ENCODE measurements around the gene MAN2A1.

GRCh38 chr5:109863752-109864151, 174.0 kb downstream of the MAN2A1 start:
- no peak for TF ChIP-seq CTCF (IDR thresholded peaks at IDR 0.05)
- no peak for TF ChIP-seq POLR2AphosphoS5 (IDR thresholded peaks at IDR 0.05)
